ENCODE data around the gene GPATCH1.

Gene GPATCH1

GRCh38 chr19:33064792-33065550 is 16.0 kb upstream of the GPATCH1 start, which contains the start of gene RHPN2:
Gene RHPN2 (minus strand): TSS chr19:33064888. CDS start chr19:33064852, 36 bp downstream.
- peak; percentile 53 for DNase-seq (ENCODE audit: low read depth)
- no peak for TF ChIP-seq CTCF (conservative IDR thresholded peaks at IDR 0.05; ENCODE audit: control insufficient read depth, insufficient read depth, low read depth, low read length)
- peak within 1 kb of the TSS; percentile 28 for H3K4me3 ChIP-seq (ENCODE audit: control insufficient read depth, low read depth, low read length)

DNA sequence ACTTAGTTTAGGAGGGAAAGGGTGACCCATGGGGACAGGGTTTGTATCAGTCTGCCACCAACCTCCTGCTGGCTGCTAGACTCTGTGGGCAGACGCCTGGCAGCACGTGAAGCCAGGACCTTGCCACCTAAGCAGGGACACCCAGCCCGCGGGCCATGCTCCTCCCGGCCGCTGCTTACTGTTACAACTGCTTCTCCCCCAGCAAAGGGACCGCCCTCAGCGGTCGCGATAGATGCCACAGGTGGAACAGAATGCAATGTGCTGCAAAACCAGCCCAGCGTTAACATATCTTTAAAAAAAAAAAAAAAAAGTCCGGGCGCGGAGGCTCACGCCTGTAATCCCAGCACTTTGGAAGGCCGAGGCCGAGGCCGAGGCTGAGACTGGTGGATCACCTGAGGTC is 14.4 kb upstream of the GPATCH1 start:
- TF ChIP-seq CTCF (conservative IDR thresholded peaks at IDR 0.05; ENCODE audit: control insufficient read depth, insufficient read depth, low read depth, low read length) = no peak
- DNase-seq (ENCODE audit: low read depth) = no peak
- no peak overlapping the region for H3K4me3 ChIP-seq (ENCODE audit: control insufficient read depth, low read depth, low read length)

- TF ChIP-seq CTCF (conservative IDR thresholded peaks at IDR 0.05; ENCODE audit: control insufficient read depth, insufficient read depth, low read depth, low read length) = no peak
These were observed 13.9 kb upstream of the GPATCH1 start for GRCh38 chr19:33067121-33067520.

GRCh38 chr19:33071887-33072286 is 9.1 kb upstream of the GPATCH1 start:
- DNase-seq (ENCODE audit: low read depth) = no peak
- H3K4me3 ChIP-seq (ENCODE audit: control insufficient read depth, low read depth, low read length) = no peak overlapping the region
- no peak for TF ChIP-seq CTCF (conservative IDR thresholded peaks at IDR 0.05; ENCODE audit: control insufficient read depth, insufficient read depth, low read depth, low read length)

More at GRCh38 chr19:33067121-33067520, 13.9 kb upstream of the GPATCH1 start:
- DNase-seq (ENCODE audit: low read depth) = no peak
- H3K4me3 ChIP-seq (ENCODE audit: control insufficient read depth, low read depth, low read length) = no peak overlapping the region

DNA sequence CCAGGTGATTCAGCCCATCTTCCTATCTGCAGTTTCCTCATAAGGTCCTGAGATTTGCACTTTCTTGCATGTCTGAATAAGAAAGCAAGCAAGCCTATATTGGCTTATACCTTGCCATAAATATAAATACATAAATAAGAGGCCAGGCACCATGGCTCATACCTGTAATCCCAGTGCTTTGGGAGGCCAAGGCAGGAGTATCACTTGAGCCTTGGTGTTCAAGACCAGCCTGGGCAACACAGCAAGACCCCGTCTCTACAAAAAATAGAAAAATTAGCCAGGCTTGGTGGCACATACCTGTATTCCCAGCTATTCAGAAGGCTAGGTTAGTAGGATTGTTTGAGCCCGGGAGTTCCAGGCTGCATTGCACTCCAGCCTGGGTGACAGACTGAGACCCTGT is 5.5 kb upstream of the GPATCH1 start:
- DNase-seq (ENCODE audit: low read depth) = no peak
- TF ChIP-seq CTCF (conservative IDR thresholded peaks at IDR 0.05; ENCODE audit: control insufficient read depth, insufficient read depth, low read depth, low read length) = no peak
- no peak overlapping the region for H3K4me3 ChIP-seq (ENCODE audit: control insufficient read depth, low read depth, low read length)

- DNase-seq (ENCODE audit: low read depth) = no peak
- no peak for TF ChIP-seq CTCF (conservative IDR thresholded peaks at IDR 0.05; ENCODE audit: control insufficient read depth, insufficient read depth, low read depth, low read length)
- H3K4me3 ChIP-seq (ENCODE audit: control insufficient read depth, low read depth, low read length) = no peak overlapping the region
These were observed 4.7 kb downstream of the GPATCH1 start for GRCh38 chr19:33085570-33086128.

All from fibroblast of mammary gland (primary cell).